Naive thymus-derived CD4-positive, alpha-beta T cell (primary cell): ENCODE data around the gene MANF. TPM values are rescaled to one million over a fixed set of nuclear protein-coding genes. Genes with fewer than 3 reads are reported as not detected.
A peak's percentile ranks its signal among the peaks of the same experiment; 100 is the strongest.

Experiments used
- ATAC-seq: fragments of 150-1000 bp; cut with Tn5 transposase; 2 replicates; pipeline ENCODE4 v1.10.0; 2021; ENCODE audit warnings: mild to moderate bottlenecking, moderate library complexity
- CTCF ChIA-PET: fragments of 350-600 bp; sonication (Branson Sonifier 250); formaldehyde crosslinking; loops from one replicate; lab custom pipeline; 2021; ENCODE audit warnings: antibody characterized with exemption; lab: Charles Lee
- POLR2A ChIA-PET: fragments of 350-600 bp; sonication (Branson Sonifier 250); formaldehyde crosslinking; loops from one replicate; lab custom pipeline; 2021; ENCODE audit warnings: antibody characterized with exemption, inconsistent platforms; lab: Charles Lee
- DNase-seq, 9 donors: peaks; one replicate each; pipeline versions ENCODE4 v3.0.0 to v3.0.0-alpha.2; 2020 to 2022; ENCODE audit warnings: mixed read lengths in 1 of 9
- H3K27ac ChIP-seq: one replicate; pipeline ENCODE4 v1.7.0; 2013; ENCODE audit warnings: mild to moderate bottlenecking, low read depth, low read length, moderate library complexity
- H3K27me3 ChIP-seq, 2 donors: one replicate each; pipeline ENCODE4 v1.7.0; 2013; ENCODE audit warnings: low read length in 2 of 2, mild to moderate bottlenecking in 2 of 2, moderate library complexity in 2 of 2; ENCODE audit not compliant: control insufficient read depth in 2 of 2, insufficient read depth in 2 of 2
- H3K36me3 ChIP-seq, 3 experiments: 1 replicate in 2 of 3; 2 replicates in 1 of 3; pipeline ENCODE4 v1.7.0; 2013; ENCODE audit warnings: low read length in 3 of 3, mild to moderate bottlenecking in 3 of 3, moderate library complexity in 1 of 3; ENCODE audit not compliant: insufficient read depth in 3 of 3, control insufficient read depth in 2 of 3
- H3K4me1 ChIP-seq, 2 donors: one replicate each; pipeline ENCODE4 v1.7.0; 2013; ENCODE audit warnings: low read length in 2 of 2, mild to moderate bottlenecking in 2 of 2, moderate library complexity in 1 of 2; ENCODE audit not compliant: control insufficient read depth in 2 of 2, insufficient read depth in 2 of 2
- H3K4me3 ChIP-seq: 2 replicates; pipeline ENCODE4 v1.7.0; 2013; ENCODE audit warnings: mild to moderate bottlenecking, low read length
- H3K9me3 ChIP-seq, 3 experiments: 1 replicate in 2 of 3; 2 replicates in 1 of 3; pipeline ENCODE4 v1.7.0; 2013; ENCODE audit warnings: low read length in 3 of 3; ENCODE audit not compliant: control insufficient read depth in 2 of 3
- H3K27ac Mint-ChIP-seq, 9 donors: one replicate each; pipeline ENCODE4 v1.8.0; 2020 to 2022; ENCODE audit warnings: mixed read lengths in 9 of 9, mild to moderate bottlenecking in 8 of 9, moderate library complexity in 5 of 9, inconsistent platforms in 2 of 9
- H3K27me3 Mint-ChIP-seq, 5 donors: one replicate each; pipeline ENCODE4 v1.8.0; 2021 to 2022; ENCODE audit warnings: mixed read lengths in 5 of 5, mild to moderate bottlenecking in 1 of 5
- H3K36me3 Mint-ChIP-seq, 5 donors: one replicate each; pipeline ENCODE4 v1.8.0; 2020 to 2022; ENCODE audit warnings: mixed read lengths in 5 of 5, mild to moderate bottlenecking in 3 of 5, inconsistent platforms in 1 of 5
- H3K4me1 Mint-ChIP-seq, 7 donors: one replicate each; pipeline ENCODE4 v1.8.0; 2020 to 2022; ENCODE audit warnings: mixed read lengths in 7 of 7, mild to moderate bottlenecking in 3 of 7, inconsistent platforms in 1 of 7
- H3K4me3 Mint-ChIP-seq, 10 donors: one replicate each; pipeline ENCODE4 v1.8.0; 2020 to 2022; ENCODE audit warnings: mild to moderate bottlenecking in 10 of 10, mixed read lengths in 10 of 10, moderate library complexity in 6 of 10, inconsistent platforms in 2 of 10
- H3K9me3 Mint-ChIP-seq, 11 donors: one replicate each; pipeline ENCODE4 v1.8.0; 2020 to 2022; ENCODE audit warnings: mixed read lengths in 11 of 11, mild to moderate bottlenecking in 4 of 11, inconsistent platforms in 1 of 11, moderate library complexity in 1 of 11
- intact Hi-C, 2 donors: fragments of 100-400 bp; cut with micrococcal nuclease; formaldehyde crosslinking; loops; one replicate each; pipeline ENCODE4 v1.15.1; 2023
- polyA plus RNA-seq, 2 donors: library from polyadenylated mRNA; unstranded; fragments of 300-500 nt; fragmentation: Illumina TruSeq; gene quantifications; one replicate each; pipeline ENCODE4 v1.2.3, GENCODE V29; 2021
- total RNA-seq, 6 experiments: library from RNA in 5 of 6; stranded (reverse) in 5 of 6; gene quantifications; 1 replicate in 5 of 6; 2 replicates in 1 of 6; pipeline ENCODE4 v1.2.3 and lab custom pipeline; 2021 to 2026

The MANF gene
- total and polyA plus RNA-seq, 7 experiments from 2014 or later: 28.2 to 182 (median 48.4) TPM

- H3K36me3 Mint-ChIP-seq: peaks cover 10 to 23% (median 14%) of the 10 kb centered on the region in 5 donors
Measured at GRCh38 chr3:51401735-51402134, 16.6 kb downstream of the MANF start.

DNA sequence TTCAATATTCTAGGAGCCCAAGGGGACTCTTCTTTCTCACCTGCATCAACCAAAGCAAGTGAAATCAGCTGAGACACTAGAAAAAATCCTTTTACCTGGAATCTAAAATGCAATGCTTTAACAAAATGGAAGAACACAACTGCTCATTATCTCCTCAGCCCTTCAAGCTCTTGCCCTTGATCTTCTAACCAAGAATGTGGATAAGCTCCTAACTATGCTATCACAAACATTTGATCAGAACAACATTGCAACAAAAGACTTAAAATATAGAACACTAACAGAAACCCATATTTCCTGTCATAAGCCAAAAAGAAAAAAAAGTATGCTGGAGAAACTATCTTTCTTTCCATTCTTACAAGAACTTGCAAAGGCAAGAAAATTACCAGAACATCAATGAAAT, 18.6 kb downstream of the MANF start:
- ChIA-PET CTCF (interaction anchor here (0.6 to 1.3 kb wide), 3 partner anchors 14 to 356 kb away, joined by 3 to 4 read pairs (median 3); no protein-coding TSS in a partner anchor), POLR2A (interaction anchor here (1.4 to 1.8 kb wide), 4 partner anchors 10 to 19 kb away, joined by 4 to 9 read pairs (median 6); partner anchors contain the start of gene MANF)
- peak in 1 of 9 donors; percentile 33 for DNase-seq
- Mint-ChIP-seq H3K4me3 (peak overlapping the region in 6 of 10 donors; percentile 14 to 74 (median 54)), H3K4me1 (peaks cover 17 to 72% (median 50%) of the 10 kb centered on the region in 7 donors), H3K9me3 (no peaks in the 10 kb centered on the region), H3K36me3 (peaks cover 10 to 18% (median 14%) of the 10 kb centered on the region in 5 donors), H3K27ac (peak overlapping the region; percentile 16 to 89 (median 82)), H3K27me3 (no peaks in the 10 kb centered on the region)
- intact Hi-C loops: no loop called here
- H3K4me1 ChIP-seq: peaks cover 0 to 12% of the 10 kb centered on the region in 2 donors
- no peak for ATAC-seq
- H3K27ac ChIP-seq: peak overlapping the region; percentile 51
- no peaks in the 10 kb centered on the region for H3K27me3 ChIP-seq
- peaks cover 0 to 40% (median 26%) of the 10 kb centered on the region in 3 experiments for H3K36me3 ChIP-seq
- H3K4me3 ChIP-seq: no peak overlapping the region
- no peaks in the 10 kb centered on the region for H3K9me3 ChIP-seq

More at GRCh38 chr3:51401735-51402134, 16.6 kb downstream of the MANF start:
- H3K27ac Mint-ChIP-seq: peak overlapping the region in 8 of 9 donors; percentile 30 to 81 (median 68)
- H3K4me1 ChIP-seq: peaks cover 0 to 17% of the 10 kb centered on the region in 2 donors
- no peak overlapping the region for H3K27ac ChIP-seq
- ChIA-PET POLR2A (interaction anchor here (1.1 kb wide), 1 partner anchor 12 kb away, joined by 3 read pairs; no protein-coding TSS in a partner anchor), CTCF (interaction anchor here (0.9 kb wide), 1 partner anchor 12 kb away, joined by 3 read pairs; no protein-coding TSS in a partner anchor)
- peaks cover 3 to 56% (median 34%) of the 10 kb centered on the region in 3 experiments for H3K36me3 ChIP-seq
- H3K27me3 ChIP-seq: no peaks in the 10 kb centered on the region
- no peaks in the 10 kb centered on the region for H3K27me3 Mint-ChIP-seq
- DNase-seq: no peak
- H3K4me1 Mint-ChIP-seq: peaks cover 20 to 68% (median 61%) of the 10 kb centered on the region in 7 donors
- peak; percentile 71 for ATAC-seq
- intact Hi-C loops: no loop called here
- H3K9me3 Mint-ChIP-seq: no peaks in the 10 kb centered on the region
- H3K9me3 ChIP-seq: no peaks in the 10 kb centered on the region
- no peak overlapping the region for H3K4me3 ChIP-seq
- no peak overlapping the region for H3K4me3 Mint-ChIP-seq

DNA sequence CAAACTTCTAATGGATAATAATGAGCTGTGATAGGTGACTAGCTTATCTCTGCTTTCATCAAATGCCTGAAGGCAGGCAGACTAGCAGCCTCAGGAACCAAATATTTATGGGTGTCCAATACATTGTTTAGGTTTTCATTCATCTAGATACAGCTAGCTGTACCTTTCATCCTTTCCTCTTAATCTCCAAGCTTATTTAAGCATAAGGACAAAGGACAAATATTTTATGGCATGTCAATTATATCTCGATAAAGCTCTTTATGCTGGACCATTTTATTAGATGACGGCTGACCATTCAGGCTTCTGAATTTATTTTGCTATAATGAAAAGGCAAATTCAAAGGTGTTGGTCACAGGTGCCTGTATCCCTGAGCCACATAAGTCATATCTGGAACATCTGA, 22.9 kb downstream of the MANF start:
- Histone ChIP-seq H3K36me3 (peaks cover 4 to 37% (median 20%) of the 10 kb centered on the region in 3 experiments), H3K27me3 (no peaks in the 10 kb centered on the region), H3K27ac (no peak overlapping the region), H3K9me3 (no peaks in the 10 kb centered on the region), H3K4me3 (no peak overlapping the region), H3K4me1 (peaks cover 0 to 11% of the 10 kb centered on the region in 2 donors)
- DNase-seq: no peak
- peak overlapping the region in 3 of 9 donors; percentile 48 to 64 (median 62) for H3K27ac Mint-ChIP-seq
- H3K27me3 Mint-ChIP-seq: no peaks in the 10 kb centered on the region
- CTCF ChIA-PET: interaction anchor here (0.7 to 1.5 kb wide), 3 partner anchors 16 to 273 kb away, joined by 3 read pairs; no protein-coding TSS in a partner anchor
- intact Hi-C loops: no loop called here
- H3K36me3 Mint-ChIP-seq: peaks cover 6 to 33% (median 20%) of the 10 kb centered on the region in 5 donors
- ATAC-seq: no peak
- POLR2A ChIA-PET: interaction anchor here (0.6 to 0.7 kb wide), 2 partner anchors 32 to 116 kb away, joined by 4 to 5 read pairs; no protein-coding TSS in a partner anchor
- peaks cover 14 to 55% (median 34%) of the 10 kb centered on the region in 7 donors for H3K4me1 Mint-ChIP-seq
- H3K4me3 Mint-ChIP-seq: no peak overlapping the region
- no peaks in the 10 kb centered on the region for H3K9me3 Mint-ChIP-seq

DNA sequence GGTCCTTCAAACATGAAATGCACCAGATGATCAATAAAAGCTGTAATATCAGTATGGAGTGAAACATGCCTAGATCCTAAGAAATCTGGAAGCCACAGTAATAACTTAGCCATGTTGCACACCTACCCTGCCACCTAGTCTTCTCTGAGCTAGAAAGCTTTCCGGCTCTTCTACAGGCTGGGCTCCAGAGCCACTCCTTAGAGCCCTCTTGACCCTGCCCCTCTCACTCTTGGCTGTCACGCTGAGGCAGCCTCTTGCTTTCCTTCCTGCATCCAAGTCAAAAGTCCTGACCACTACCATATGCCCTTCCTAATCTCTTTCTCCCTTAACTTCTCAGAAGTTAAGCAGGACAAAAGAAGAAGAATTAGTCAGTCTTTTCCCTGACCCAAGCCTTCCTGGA, 23.7 kb downstream of the MANF start:
- H3K36me3 ChIP-seq: peaks cover 6 to 42% (median 28%) of the 10 kb centered on the region in 3 experiments
- peak overlapping the region in 4 of 9 donors; percentile 15 to 70 (median 63) for H3K27ac Mint-ChIP-seq

GRCh38 chr3:51422211-51422610, 37.1 kb downstream of the MANF start:
- Mint-ChIP-seq H3K4me1 (peaks cover 0 to 3% (median 0%) of the 10 kb centered on the region in 7 donors), H3K4me3 (no peak overlapping the region), H3K27me3 (no peaks in the 10 kb centered on the region), H3K9me3 (no peaks in the 10 kb centered on the region), H3K36me3 (peaks cover 5 to 48% (median 17%) of the 10 kb centered on the region in 5 donors), H3K27ac (peak overlapping the region in 3 of 9 donors; percentile 36 to 64 (median 55))
- ATAC-seq (no peak), DNase-seq (no peak)
- Histone ChIP-seq H3K9me3 (no peaks in the 10 kb centered on the region), H3K27me3 (no peaks in the 10 kb centered on the region), H3K4me1 (no peaks in the 10 kb centered on the region), H3K36me3 (peaks cover 2 to 64% (median 13%) of the 10 kb centered on the region in 3 experiments), H3K4me3 (no peak overlapping the region), H3K27ac (no peak overlapping the region)
- POLR2A ChIA-PET: interaction anchor here (0.5 kb wide), 1 partner anchor 188 kb away, joined by 4 read pairs; no protein-coding TSS in a partner anchor
- CTCF ChIA-PET: no interaction called here
- intact Hi-C loops: no loop called here

More for the DNA sequence above, 23.7 kb downstream of the MANF start:
- H3K4me3 ChIP-seq: no peak overlapping the region
- intact Hi-C loops: no loop called here
- ATAC-seq: no peak
- H3K36me3 Mint-ChIP-seq: peaks cover 3 to 37% (median 25%) of the 10 kb centered on the region in 5 donors
- no peaks in the 10 kb centered on the region for H3K27me3 Mint-ChIP-seq
- POLR2A ChIA-PET: no interaction called here
- no peaks in the 10 kb centered on the region for H3K9me3 ChIP-seq
- no peaks in the 10 kb centered on the region for H3K9me3 Mint-ChIP-seq
- H3K4me1 ChIP-seq: peaks cover 0 to 4% of the 10 kb centered on the region in 2 donors
- peaks cover 8 to 48% (median 26%) of the 10 kb centered on the region in 7 donors for H3K4me1 Mint-ChIP-seq
- no peaks in the 10 kb centered on the region for H3K27me3 ChIP-seq
- CTCF ChIA-PET: interaction anchor here (0.7 kb wide), 1 partner anchor 25 kb away, joined by 3 read pairs; no protein-coding TSS in a partner anchor
- no peak overlapping the region for H3K27ac ChIP-seq
- H3K4me3 Mint-ChIP-seq: no peak overlapping the region
- no peak for DNase-seq

- Histone ChIP-seq H3K36me3 (peaks cover 0 to 57% (median 17%) of the 10 kb centered on the region in 3 experiments), H3K4me3 (no peak overlapping the region), H3K4me1 (no peaks in the 10 kb centered on the region), H3K27me3 (no peaks in the 10 kb centered on the region), H3K27ac (no peak overlapping the region), H3K9me3 (no peaks in the 10 kb centered on the region)
- ChIA-PET POLR2A (interaction anchor here (0.6 kb wide), 1 partner anchor 26 kb away, joined by 3 read pairs; no protein-coding TSS in a partner anchor), CTCF (no interaction called here)
- Mint-ChIP-seq H3K27me3 (no peaks in the 10 kb centered on the region), H3K27ac (no peak overlapping the region), H3K4me1 (peaks cover 0 to 4% (median 0%) of the 10 kb centered on the region in 7 donors), H3K4me3 (no peak overlapping the region), H3K9me3 (no peaks in the 10 kb centered on the region), H3K36me3 (peaks cover 4 to 44% (median 5%) of the 10 kb centered on the region in 5 donors)
- DNase-seq: no peak
- ATAC-seq: no peak
- intact Hi-C loops: no loop called here
Measured at GRCh38 chr3:51426921-51427320, 41.8 kb downstream of the MANF start.
